Activated CD8-positive, alpha-beta T cell treated with anti-CD3 and anti-CD28 coated beads, Interleukin-2, amount 10 ng/mL, durations not matched to agents 7 days and 5 days (primary cell): ENCODE data around the gene ATP5ME. TPM values are rescaled to one million over a fixed set of nuclear protein-coding genes. Genes with fewer than 3 reads are reported as not detected.
"Not testable (repeated sequence)": the region's sequence is repeated elsewhere in the genome, so short reads cannot be mapped to it uniquely, and the experiment has no call there.

Source experiments
- ATAC-seq: fragments of 150-1000 bp; cut with Tn5 transposase; one replicate; pipeline ENCODE4 v1.10.0; 2021; ENCODE audit warnings: moderate library complexity
- CTCF ChIA-PET: fragments of 350-600 bp; sonication (Branson Sonifier 250); formaldehyde crosslinking; loops from one replicate; lab custom pipeline; 2021; ENCODE audit warnings: antibody characterized with exemption; lab: Charles Lee
- POLR2A ChIA-PET: fragments of 350-600 bp; sonication (Branson Sonifier 250); formaldehyde crosslinking; loops from one replicate; lab custom pipeline; 2021; ENCODE audit warnings: antibody characterized with exemption; lab: Charles Lee
- DNase-seq: peaks from one replicate; pipeline ENCODE4 v3.0.0-alpha.2; 2020
- H3K27ac Mint-ChIP-seq: one replicate; pipeline ENCODE4 v1.8.0; 2021; ENCODE audit warnings: mild to moderate bottlenecking, mixed read lengths
- H3K27me3 Mint-ChIP-seq: one replicate; pipeline ENCODE4 v1.8.0; 2021; ENCODE audit warnings: low read depth, mixed read lengths
- H3K36me3 Mint-ChIP-seq: one replicate; pipeline ENCODE4 v1.8.0; 2021; ENCODE audit warnings: low read depth, mixed read lengths
- H3K4me1 Mint-ChIP-seq: one replicate; pipeline ENCODE4 v1.8.0; 2021; ENCODE audit warnings: low read depth, mixed read lengths
- H3K4me3 Mint-ChIP-seq: one replicate; pipeline ENCODE4 v1.8.0; 2021; ENCODE audit warnings: mild to moderate bottlenecking, mixed read lengths
- H3K9me3 Mint-ChIP-seq: one replicate; pipeline ENCODE4 v1.8.0; 2022; ENCODE audit warnings: mixed read lengths; ENCODE audit not compliant: insufficient read depth
- total RNA-seq, 2 experiments: library from RNA; stranded (reverse); gene quantifications; one replicate each; pipeline ENCODE4 v1.2.3, GENCODE V29; 2021

ATP5ME gene
- total RNA-seq, 2 experiments from 2014 or later, result 243 to 267 TPM

DNA sequence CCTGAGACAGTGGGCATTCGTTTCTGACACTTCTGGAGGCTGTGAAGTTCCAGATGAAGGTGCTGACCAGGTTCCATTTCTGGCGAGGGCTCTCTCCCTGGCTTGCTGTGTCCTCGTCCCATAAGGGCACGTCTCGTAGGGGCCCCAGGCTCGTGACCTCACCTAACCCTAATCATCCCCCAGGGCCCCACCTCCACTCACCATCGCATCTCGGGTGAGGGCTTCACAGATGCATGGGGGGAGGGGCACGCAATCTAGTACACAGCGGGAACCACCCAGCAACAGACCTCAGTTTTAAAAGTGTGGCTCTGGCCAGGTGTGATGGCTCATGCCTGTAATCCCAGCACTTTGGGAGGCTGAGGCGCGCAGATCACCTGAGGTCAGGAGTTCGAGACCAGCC is 26.6 kb downstream of the ATP5ME start:
- ChIA-PET CTCF (no interaction called here), POLR2A (no interaction called here)
- DNase-seq (no peak), ATAC-seq (no peak)
- H3K27me3 Mint-ChIP-seq, result no peaks in the 10 kb centered on the region
- H3K27ac Mint-ChIP-seq, result no peak overlapping the region
- peaks cover 5% of the 10 kb centered on the region for H3K9me3 Mint-ChIP-seq
- H3K4me3 Mint-ChIP-seq, result no peak overlapping the region
- H3K36me3 Mint-ChIP-seq, result no peaks in the 10 kb centered on the region
- peaks cover 5% of the 10 kb centered on the region for H3K4me1 Mint-ChIP-seq

DNA sequence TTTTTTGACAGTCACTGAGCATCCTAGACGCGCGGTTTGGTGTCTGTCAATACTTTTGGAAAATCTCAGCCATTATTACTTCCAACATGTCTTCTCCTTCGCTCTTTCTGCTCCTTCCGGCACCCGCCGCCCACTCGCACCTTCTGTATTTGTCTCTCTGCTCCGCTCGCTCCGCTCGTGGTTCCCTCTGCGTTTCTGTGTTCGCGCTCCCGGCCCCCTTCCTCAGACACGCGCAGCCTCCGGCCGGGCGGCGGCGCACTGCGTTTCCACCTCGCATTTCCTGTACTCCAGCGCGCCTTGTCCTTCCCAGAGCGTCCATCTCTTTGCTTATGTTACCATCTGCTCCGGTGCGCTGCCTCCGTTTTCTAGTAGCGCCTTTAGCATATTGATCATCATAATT is 27.6 kb downstream of the ATP5ME start:
- H3K4me3 Mint-ChIP-seq, result peak overlapping the region; percentile 25
- peaks cover 5% of the 10 kb centered on the region for H3K4me1 Mint-ChIP-seq
- DNase-seq (no peak), ATAC-seq (no peak)
- no peaks in the 10 kb centered on the region for H3K27me3 Mint-ChIP-seq
- CTCF ChIA-PET, result no interaction called here
- no peaks in the 10 kb centered on the region for H3K36me3 Mint-ChIP-seq
- H3K27ac Mint-ChIP-seq, result no peak overlapping the region
- POLR2A ChIA-PET, result no interaction called here
- H3K9me3 Mint-ChIP-seq, result peaks cover 5% of the 10 kb centered on the region

DNA sequence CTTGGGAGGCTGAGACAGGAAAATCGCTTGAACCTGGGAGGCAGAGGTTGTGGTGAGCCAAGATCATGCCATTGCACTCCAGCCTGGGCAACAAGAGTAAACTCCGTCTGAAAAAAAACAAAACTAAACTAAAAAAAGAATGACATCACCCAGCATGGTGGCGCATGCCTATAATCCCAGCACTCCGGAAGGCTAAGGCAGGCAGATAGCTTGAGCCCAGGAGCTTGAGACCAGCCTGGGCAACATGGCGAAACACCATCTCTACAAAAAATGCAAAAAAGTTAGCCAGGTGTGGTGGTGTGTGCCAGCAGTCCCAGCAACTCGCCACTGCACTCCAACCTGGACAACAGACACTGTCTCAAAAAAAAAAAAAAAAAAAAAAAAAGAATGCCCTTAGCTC is 31.7 kb downstream of the ATP5ME start:
- peaks cover 12% of the 10 kb centered on the region for H3K9me3 Mint-ChIP-seq
- H3K36me3 Mint-ChIP-seq, H3K4me3 Mint-ChIP-seq, H3K4me1 Mint-ChIP-seq, H3K27me3 Mint-ChIP-seq, ATAC-seq, CTCF ChIA-PET, POLR2A ChIA-PET, H3K27ac Mint-ChIP-seq, DNase-seq: not testable (repeated sequence)

DNA sequence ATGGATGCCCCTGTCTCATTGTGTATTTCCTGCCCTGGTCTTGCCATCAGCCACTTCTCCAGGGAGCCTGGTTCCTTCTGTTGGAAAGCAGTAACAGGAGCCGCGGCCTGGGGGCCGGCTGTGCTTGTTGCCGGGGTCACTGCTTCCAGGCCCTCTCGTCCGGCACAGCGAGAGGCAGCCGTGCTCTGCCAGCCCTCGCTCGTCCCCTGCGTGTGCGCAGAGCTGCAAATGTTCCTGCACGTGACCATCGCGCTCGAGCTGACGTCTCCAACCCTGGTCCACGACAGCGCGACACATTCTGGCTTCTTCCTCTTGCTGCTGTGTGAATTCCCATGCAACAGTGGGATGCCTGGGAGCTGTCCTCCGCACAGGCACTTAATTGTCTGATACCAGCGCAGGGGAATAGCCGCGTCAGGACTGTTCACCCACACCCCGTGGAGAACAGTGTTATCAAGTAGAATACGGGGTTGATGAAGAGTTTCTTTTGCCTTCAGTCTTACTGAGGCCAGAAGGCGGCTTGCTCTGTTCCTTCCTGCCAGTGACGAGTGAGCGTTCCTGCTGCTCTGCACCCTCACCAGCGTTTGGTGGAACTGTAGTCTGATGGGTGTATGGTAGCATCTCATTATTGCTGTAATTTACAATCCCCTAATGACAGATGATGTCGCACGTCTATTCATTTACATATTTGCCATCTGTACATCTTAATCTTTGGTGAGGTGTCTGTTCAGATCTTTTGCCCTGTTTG is 36.4 kb downstream of the ATP5ME start:
- ATAC-seq, result no peak
- H3K27ac Mint-ChIP-seq, result no peak overlapping the region
- CTCF ChIA-PET, result no interaction called here
- H3K9me3 Mint-ChIP-seq, result peaks cover 7% of the 10 kb centered on the region
- H3K36me3 Mint-ChIP-seq, result no peaks in the 10 kb centered on the region
- H3K4me3 Mint-ChIP-seq, result no peak overlapping the region
- H3K27me3 Mint-ChIP-seq, result peaks cover 3% of the 10 kb centered on the region
- H3K4me1 Mint-ChIP-seq, result no peaks in the 10 kb centered on the region
- no peak for DNase-seq
- POLR2A ChIA-PET, result no interaction called here

DNA sequence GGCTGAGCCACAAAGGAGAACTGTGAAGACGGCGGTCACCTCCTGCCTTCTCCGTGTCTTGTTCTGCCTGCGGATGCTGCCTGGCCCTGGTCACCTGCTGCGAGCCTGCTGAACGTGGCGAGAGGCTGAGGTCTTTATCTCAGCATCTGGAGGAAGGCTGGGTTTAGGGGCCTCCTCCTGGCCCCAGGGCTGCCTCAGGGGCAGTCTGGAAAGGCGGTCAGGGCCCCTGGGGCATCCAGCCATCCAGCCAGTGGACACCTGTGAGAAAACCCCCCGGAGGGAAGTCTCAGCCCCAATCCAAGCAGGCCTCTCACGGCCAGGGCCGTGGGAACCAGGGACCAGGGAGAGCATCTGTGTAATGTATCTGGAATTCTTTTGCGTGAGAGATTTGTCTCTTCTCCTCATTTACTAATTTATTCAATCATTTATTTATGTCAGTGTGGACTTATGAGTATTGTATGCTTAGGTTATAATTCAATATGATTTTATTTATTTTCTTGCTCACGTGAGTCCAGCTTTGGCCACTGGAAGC is 37.4 kb downstream of the ATP5ME start:
- H3K9me3 Mint-ChIP-seq, result peaks cover 7% of the 10 kb centered on the region
- ATAC-seq (no peak), DNase-seq (no peak)
- ChIA-PET POLR2A (no interaction called here), CTCF (no interaction called here)
- H3K27ac Mint-ChIP-seq, result no peak overlapping the region
- H3K4me1 Mint-ChIP-seq, result no peaks in the 10 kb centered on the region
- peaks cover 3% of the 10 kb centered on the region for H3K27me3 Mint-ChIP-seq
- H3K4me3 Mint-ChIP-seq, result no peak overlapping the region
- no peaks in the 10 kb centered on the region for H3K36me3 Mint-ChIP-seq

DNA sequence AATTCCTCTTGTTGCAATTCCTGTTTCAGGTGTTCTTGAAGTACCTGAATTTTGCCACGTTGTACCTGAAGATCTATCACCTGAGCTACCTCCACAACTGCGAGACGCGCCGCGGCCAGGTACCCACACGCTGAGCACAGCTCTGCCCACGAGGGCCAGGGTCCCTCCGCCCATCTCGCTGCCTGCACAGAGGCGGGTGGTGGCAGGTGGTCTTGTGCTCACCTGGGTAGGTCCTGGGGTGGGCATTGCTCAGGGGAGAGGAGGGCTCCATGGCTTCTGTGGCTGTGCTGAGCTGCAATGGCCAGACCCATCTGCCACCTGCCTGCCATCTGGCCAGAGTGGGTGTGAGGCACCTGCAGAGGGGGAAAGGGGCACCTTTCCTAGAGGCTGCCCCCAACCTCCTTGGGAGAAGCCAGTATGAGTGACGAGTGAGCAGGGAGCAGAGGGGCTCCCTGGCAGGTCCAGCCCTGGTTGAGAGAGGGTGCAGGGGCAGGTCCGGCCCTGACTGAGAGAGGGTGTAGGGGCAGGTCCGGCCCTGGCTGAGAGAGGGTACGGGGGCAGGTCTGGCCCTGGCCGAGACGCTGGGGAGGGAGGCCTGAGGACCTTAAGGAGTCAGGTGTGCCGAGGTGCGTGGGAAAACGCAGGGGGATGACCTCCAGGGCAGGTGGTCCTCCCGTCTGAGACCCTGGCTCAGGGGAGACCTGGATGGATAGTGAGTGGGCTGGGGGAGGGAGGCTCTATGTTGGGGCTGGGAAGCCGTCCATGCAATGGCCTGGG is 38.0 kb downstream of the ATP5ME start:
- Mint-ChIP-seq H3K4me1 (no peaks in the 10 kb centered on the region), H3K27me3 (peaks cover 3% of the 10 kb centered on the region), H3K27ac (no peak overlapping the region), H3K4me3 (no peak overlapping the region), H3K9me3 (peaks cover 5% of the 10 kb centered on the region), H3K36me3 (no peaks in the 10 kb centered on the region)
- DNase-seq, result no peak
- CTCF ChIA-PET, result no interaction called here
- ATAC-seq, result no peak
- POLR2A ChIA-PET, result no interaction called here

DNA sequence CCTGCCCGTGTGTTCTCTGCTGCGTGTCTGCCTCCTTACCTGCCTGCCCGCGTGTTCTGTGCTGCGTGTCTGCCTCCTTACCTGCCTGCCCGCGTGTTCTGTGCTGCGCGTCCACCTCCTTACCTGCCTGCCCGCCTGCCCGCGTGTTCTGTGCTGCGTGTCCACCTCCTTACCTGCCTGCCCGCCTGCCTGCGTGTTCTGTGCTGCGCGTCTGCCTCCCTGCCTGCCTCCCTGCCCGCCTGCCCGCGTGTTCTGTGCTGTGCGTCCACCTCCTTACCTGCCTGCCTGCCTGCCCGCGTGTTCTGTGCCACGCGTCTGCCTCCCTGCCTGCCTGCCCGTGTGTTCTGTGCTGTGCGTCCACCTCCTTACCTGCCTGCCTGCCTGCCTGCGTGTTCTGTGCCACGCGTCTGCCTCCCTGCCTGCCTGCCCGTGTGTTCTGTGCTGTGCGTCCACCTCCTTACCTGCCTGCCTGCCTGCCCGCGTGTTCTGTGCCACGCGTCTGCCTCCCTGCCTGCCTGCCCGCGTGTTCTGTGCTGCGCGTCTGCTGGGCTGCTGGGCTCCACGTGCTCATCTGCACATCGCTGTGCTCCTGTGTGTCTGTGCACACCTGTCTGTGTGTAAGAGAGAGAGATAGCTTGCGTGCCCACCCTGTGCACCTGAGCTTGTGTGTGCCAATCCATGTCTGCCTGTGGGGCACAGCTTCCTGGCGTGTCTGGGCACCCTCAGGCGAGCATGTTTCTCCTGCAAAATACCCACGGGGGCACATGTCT is 38.8 kb downstream of the ATP5ME start:
- CTCF ChIA-PET, result not testable (repeated sequence)

DNA sequence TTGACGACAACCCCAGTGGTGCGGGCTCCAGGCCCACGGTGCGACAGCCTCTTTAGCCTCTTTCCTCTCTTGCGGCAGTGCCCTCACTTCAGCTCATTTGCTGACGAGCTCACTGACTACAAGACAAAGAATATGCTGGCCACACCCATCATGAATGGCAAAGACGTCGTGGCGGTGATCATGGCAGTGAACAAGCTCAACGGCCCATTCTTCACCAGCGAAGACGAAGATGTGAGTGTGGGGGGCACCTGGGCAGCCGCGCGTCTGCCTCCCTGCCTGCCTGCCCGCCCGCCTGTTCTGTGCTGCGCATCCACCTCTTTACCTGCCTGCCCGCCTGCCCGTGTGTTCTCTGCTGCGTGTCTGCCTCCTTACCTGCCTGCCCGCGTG is 39.5 kb downstream of the ATP5ME start:
- Mint-ChIP-seq H3K27me3 (no peaks in the 10 kb centered on the region), H3K4me3 (no peak overlapping the region), H3K36me3 (no peaks in the 10 kb centered on the region), H3K4me1 (no peaks in the 10 kb centered on the region), H3K9me3 (no peaks in the 10 kb centered on the region), H3K27ac (no peak overlapping the region)
- DNase-seq, result no peak
- ChIA-PET CTCF (no interaction called here), POLR2A (no interaction called here)
- no peak for ATAC-seq

More for the DNA sequence above, 38.8 kb downstream of the ATP5ME start:
- H3K9me3 Mint-ChIP-seq, H3K27me3 Mint-ChIP-seq, H3K4me1 Mint-ChIP-seq, ATAC-seq, H3K4me3 Mint-ChIP-seq, POLR2A ChIA-PET, H3K27ac Mint-ChIP-seq, DNase-seq, H3K36me3 Mint-ChIP-seq: not testable (repeated sequence)

DNA sequence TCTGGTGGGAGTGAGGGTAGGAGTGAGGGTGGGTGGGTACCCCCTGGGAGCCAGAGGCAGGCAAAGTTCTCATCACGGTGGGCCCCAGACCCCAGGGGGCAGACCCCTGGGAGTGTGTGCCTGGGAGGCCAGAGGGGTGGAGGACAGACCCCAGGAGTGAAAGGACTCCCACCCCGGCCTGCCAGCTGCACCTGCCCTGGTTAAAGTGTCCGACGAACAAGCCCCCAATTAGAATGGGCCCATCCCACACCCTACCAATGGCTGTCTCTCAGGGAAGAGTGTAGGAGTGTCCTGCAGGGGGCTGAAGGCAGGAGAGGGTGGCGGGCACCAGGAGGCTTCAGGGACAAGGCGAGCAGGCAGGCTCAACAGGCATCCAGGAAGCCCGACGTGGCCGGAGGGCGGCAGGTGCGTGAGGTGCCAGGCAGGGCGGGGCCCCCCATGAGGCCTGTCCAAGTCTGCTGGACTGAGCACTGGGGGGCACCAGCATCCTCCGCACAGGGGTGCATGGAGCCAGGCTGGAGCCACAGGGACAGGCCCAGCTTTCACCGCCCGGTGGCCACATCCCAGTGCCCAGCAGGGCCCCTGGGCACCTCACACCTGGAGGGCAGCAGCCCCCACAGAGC is 40.0 kb downstream of the ATP5ME start:
- Mint-ChIP-seq H3K27me3 (no peaks in the 10 kb centered on the region), H3K36me3 (no peaks in the 10 kb centered on the region), H3K4me1 (no peaks in the 10 kb centered on the region), H3K27ac (no peak overlapping the region), H3K9me3 (no peaks in the 10 kb centered on the region), H3K4me3 (no peak overlapping the region)
- ChIA-PET CTCF (no interaction called here), POLR2A (no interaction called here)
- ATAC-seq (no peak), DNase-seq (no peak)

DNA sequence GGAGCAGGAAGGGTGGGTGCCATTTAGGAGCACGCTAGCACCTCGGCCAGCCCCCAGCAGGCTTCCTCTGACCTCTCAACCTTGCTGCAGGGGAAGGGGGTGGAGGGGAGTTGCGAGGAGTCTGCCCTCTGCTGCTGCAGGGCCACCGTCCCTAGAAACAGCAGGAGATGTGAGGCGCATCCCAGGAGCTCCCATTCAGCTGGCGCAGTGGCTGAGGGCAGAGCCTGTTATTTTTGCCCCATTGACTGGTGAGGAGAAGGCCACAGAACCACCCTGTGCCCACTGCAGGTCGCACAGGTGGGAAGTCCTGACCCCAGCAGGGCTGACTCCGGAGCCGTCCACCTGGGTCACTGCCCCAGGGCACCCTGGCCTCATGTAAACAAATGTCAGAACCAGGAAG is 40.7 kb downstream of the ATP5ME start:
- no peaks in the 10 kb centered on the region for H3K27me3 Mint-ChIP-seq
- DNase-seq (no peak), ATAC-seq (no peak)
- CTCF ChIA-PET, result no interaction called here
- no peaks in the 10 kb centered on the region for H3K36me3 Mint-ChIP-seq
- H3K27ac Mint-ChIP-seq, result no peak overlapping the region
- H3K4me3 Mint-ChIP-seq, result no peak overlapping the region
- POLR2A ChIA-PET, result no interaction called here
- no peaks in the 10 kb centered on the region for H3K4me1 Mint-ChIP-seq
- H3K9me3 Mint-ChIP-seq, result no peaks in the 10 kb centered on the region

DNA sequence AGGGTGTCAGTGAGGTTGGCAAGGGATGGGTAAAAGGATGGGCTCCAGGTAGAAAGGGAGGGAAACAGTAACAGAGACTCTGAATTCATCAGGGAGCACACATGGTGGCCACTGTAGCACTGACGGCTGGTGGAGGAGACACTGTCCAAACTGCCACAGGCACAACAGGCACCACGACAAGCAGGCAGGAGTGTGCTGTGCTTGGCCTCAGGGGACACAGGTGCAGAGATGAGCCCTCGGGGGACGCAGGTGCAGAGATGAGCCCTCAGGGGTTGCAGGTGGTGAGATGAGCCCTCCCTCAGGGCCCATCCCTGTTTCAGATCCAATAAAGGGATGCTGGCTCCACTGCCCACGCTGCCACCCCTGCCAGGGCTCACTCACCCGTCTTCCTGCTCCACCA is 41.1 kb downstream of the ATP5ME start:
- Mint-ChIP-seq H3K4me1 (no peaks in the 10 kb centered on the region), H3K4me3 (no peak overlapping the region), H3K27ac (no peak overlapping the region), H3K9me3 (no peaks in the 10 kb centered on the region), H3K27me3 (no peaks in the 10 kb centered on the region), H3K36me3 (no peaks in the 10 kb centered on the region)
- ChIA-PET CTCF (no interaction called here), POLR2A (no interaction called here)
- DNase-seq (no peak), ATAC-seq (no peak)
